Mesenchymal stem cell (in vitro differentiated cells and primary cell): Measurements from ENCODE around the gene ABCA12.

Source experiments
- DNase-seq: peaks from one replicate; pipeline ENCODE4 v3.0.0-alpha.2; 2013
- H2AFZ ChIP-seq: one replicate; pipeline ENCODE4 v1.6.1; 2013; ENCODE audit warnings: low read depth, mild to moderate bottlenecking, control low read depth, inconsistent platforms, low read length, moderate library complexity
- H2AK5ac ChIP-seq: 2 replicates; pipeline ENCODE4 v1.6.1; 2013; ENCODE audit warnings: low read length, moderate library complexity, mild to moderate bottlenecking, inconsistent platforms; ENCODE audit not compliant: severe bottlenecking
- H2BK120ac ChIP-seq: one replicate; pipeline ENCODE4 v1.6.1; 2013; ENCODE audit warnings: low read depth, mild to moderate bottlenecking, inconsistent platforms, low read length, moderate library complexity
- H2BK12ac ChIP-seq, 2 experiments: one replicate each; pipeline ENCODE4 v1.6.1; 2013; ENCODE audit warnings: inconsistent platforms in 2 of 2, low read length in 2 of 2, mild to moderate bottlenecking in 2 of 2, moderate library complexity in 2 of 2, control low read depth in 1 of 2
- H2BK15ac ChIP-seq: one replicate; pipeline ENCODE4 v1.6.1; 2013; ENCODE audit warnings: mild to moderate bottlenecking, low read depth, inconsistent platforms; ENCODE audit not compliant: poor library complexity, severe bottlenecking
- H2BK5ac ChIP-seq: 2 replicates; pipeline ENCODE4 v1.6.1; 2013; ENCODE audit warnings: low read depth, mild to moderate bottlenecking, low read length, control low read depth, inconsistent platforms; ENCODE audit not compliant: poor library complexity, severe bottlenecking
- H3K14ac ChIP-seq, 2 experiments: one replicate each; pipeline ENCODE4 v1.6.1; 2013; ENCODE audit warnings: inconsistent platforms in 2 of 2, low read length in 2 of 2, control low read depth in 1 of 2, mild to moderate bottlenecking in 1 of 2, moderate library complexity in 1 of 2
- H3K18ac ChIP-seq, 2 experiments: one replicate each; pipeline ENCODE4 v1.6.1; 2013; ENCODE audit warnings: inconsistent platforms in 2 of 2, low read length in 2 of 2, control low read depth in 1 of 2, low read depth in 1 of 2, mild to moderate bottlenecking in 1 of 2
- H3K23ac ChIP-seq, 2 experiments: one replicate each; pipeline ENCODE4 v1.6.1; 2013; ENCODE audit warnings: inconsistent platforms in 2 of 2, low read length in 2 of 2, mild to moderate bottlenecking in 2 of 2, moderate library complexity in 2 of 2, control low read depth in 1 of 2
- H3K27ac ChIP-seq: 2 replicates; pipeline ENCODE4 v1.5.1; 2013; ENCODE audit warnings: mild to moderate bottlenecking, moderate library complexity, low read length, control low read depth, inconsistent platforms; ENCODE audit not compliant: poor library complexity, severe bottlenecking
- H3K27me3 ChIP-seq, 2 experiments: 2 replicates each; pipeline versions ENCODE4 v1.6.1 to v1.7.0; 2013; ENCODE audit warnings: low read length in 2 of 2, mild to moderate bottlenecking in 2 of 2, moderate library complexity in 2 of 2, control low read depth in 1 of 2, inconsistent platforms in 1 of 2; ENCODE audit not compliant: control insufficient read depth in 1 of 2, insufficient read depth in 1 of 2
- H3K36me3 ChIP-seq, 2 experiments: 2 replicates each; pipeline versions ENCODE4 v1.6.1 to v1.7.0; 2013; ENCODE audit warnings: low read length in 2 of 2, control low read depth in 1 of 2, inconsistent platforms in 1 of 2, low read depth in 1 of 2, mild to moderate bottlenecking in 1 of 2; ENCODE audit not compliant: insufficient read depth in 2 of 2, control insufficient read depth in 1 of 2
- H3K4ac ChIP-seq, 2 experiments: one replicate each; pipeline ENCODE4 v1.6.1; 2013; ENCODE audit warnings: inconsistent platforms in 2 of 2, low read length in 2 of 2, mild to moderate bottlenecking in 2 of 2, moderate library complexity in 2 of 2, control low read depth in 1 of 2, low read depth in 1 of 2
- H3K4me1 ChIP-seq: 2 replicates; pipeline ENCODE4 v1.6.1; 2013; ENCODE audit warnings: low read depth, low read length, control low read depth; ENCODE audit not compliant: control insufficient read depth, insufficient read depth
- H3K4me2 ChIP-seq: 2 replicates; pipeline ENCODE4 v1.6.1; 2013; ENCODE audit warnings: low read length, mild to moderate bottlenecking, inconsistent platforms; ENCODE audit not compliant: poor library complexity, severe bottlenecking
- H3K4me3 ChIP-seq, 2 experiments: 2 replicates each; pipeline versions ENCODE4 v1.5.1 to v1.7.0; 2013; ENCODE audit warnings: low read length in 2 of 2, mild to moderate bottlenecking in 2 of 2, control low read depth in 1 of 2, low read depth in 1 of 2; ENCODE audit not compliant: insufficient read depth in 1 of 2
- H3K79me1 ChIP-seq: replicated peaks from 2 replicates; pipeline ENCODE4 v1.6.1; 2013; ENCODE audit warnings: mild to moderate bottlenecking, control low read depth, low read length, inconsistent platforms; ENCODE audit not compliant: poor library complexity, severe bottlenecking
- H3K9ac ChIP-seq: 2 replicates; pipeline ENCODE4 v1.7.0; 2013; ENCODE audit warnings: mild to moderate bottlenecking, low read length, moderate library complexity
- H3K9me3 ChIP-seq: 2 replicates; pipeline ENCODE4 v1.7.0; 2013; ENCODE audit warnings: mild to moderate bottlenecking, low read length; ENCODE audit not compliant: control insufficient read depth
- H4K8ac ChIP-seq: one replicate; pipeline ENCODE4 v1.6.1; 2013; ENCODE audit warnings: inconsistent platforms, mild to moderate bottlenecking, low read length, moderate library complexity
- H4K91ac ChIP-seq: one replicate; pipeline ENCODE4 v1.6.1; 2013; ENCODE audit warnings: mild to moderate bottlenecking, low read length, inconsistent platforms
- WGBS: methylation state at CpG from one replicate; pipeline ENCODE4 v1.1.7; 2013; ENCODE audit warnings: mixed read lengths; 5-methylcytosine and 5-hydroxymethylcytosine counted together

ABCA12 gene

DNA sequence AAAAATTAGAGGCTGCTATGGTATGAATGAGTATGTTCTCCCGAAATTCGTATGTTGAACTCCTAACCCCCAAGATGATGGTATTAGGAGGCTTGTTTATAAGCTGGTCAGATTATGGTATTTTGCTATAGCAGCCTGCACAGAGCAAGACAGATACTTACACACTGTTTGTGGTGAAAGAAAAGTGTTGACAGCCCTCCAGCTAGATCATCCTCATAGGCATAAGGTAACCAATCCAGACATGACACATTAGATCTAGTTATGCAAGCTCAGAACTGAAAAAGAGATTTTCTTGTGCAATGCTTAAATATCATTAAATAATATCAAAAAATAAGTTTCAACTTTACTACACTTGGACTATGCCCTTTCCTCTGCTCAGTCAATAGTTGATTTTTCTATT lies 107.1 kb downstream of the ABCA12 start:
- no peaks in the 10 kb centered on the region for H3K27me3 ChIP-seq
- no peak overlapping the region for H3K4ac ChIP-seq
- H3K14ac ChIP-seq, result no peak overlapping the region
- no peak overlapping the region for H4K91ac ChIP-seq
- H3K9me3 ChIP-seq, result no peaks in the 10 kb centered on the region
- no peak overlapping the region for H3K18ac ChIP-seq
- no peak overlapping the region for H3K4me3 ChIP-seq
- no peak overlapping the region for H3K27ac ChIP-seq
- H3K36me3 ChIP-seq, result no peaks in the 10 kb centered on the region
- H3K9ac ChIP-seq, result no peak overlapping the region
- H4K8ac ChIP-seq, result no peak overlapping the region
- H3K4me2 ChIP-seq, result no peak overlapping the region
- no peaks in the 10 kb centered on the region for H3K79me1 ChIP-seq
- no peak overlapping the region for H2BK120ac ChIP-seq
- WGBS, result no CpG with 5 or more reads among the region's 2 CpGs
- H2AK5ac ChIP-seq, result no peak overlapping the region
- H2BK5ac ChIP-seq, result no peak overlapping the region
- no peaks in the 10 kb centered on the region for H3K4me1 ChIP-seq
- H2BK15ac ChIP-seq, result no peak overlapping the region
- no peak for DNase-seq
- no peak overlapping the region for H3K23ac ChIP-seq
- no peak overlapping the region for H2BK12ac ChIP-seq
- H2AFZ ChIP-seq, result no peak overlapping the region

- Histone ChIP-seq H3K4me2 (no peak overlapping the region), H2AK5ac (no peak overlapping the region), H3K79me1 (no peaks in the 10 kb centered on the region), H3K36me3 (no peaks in the 10 kb centered on the region), H3K4ac (no peak overlapping the region), H2BK15ac (no peak overlapping the region), H3K9ac (no peak overlapping the region), H3K23ac (no peak overlapping the region), H3K4me3 (no peak overlapping the region), H4K91ac (no peak overlapping the region), H3K4me1 (no peaks in the 10 kb centered on the region), H3K27me3 (no peaks in the 10 kb centered on the region), H4K8ac (no peak overlapping the region), H2BK5ac (no peak overlapping the region), H2AFZ (no peak overlapping the region), H3K27ac (no peak overlapping the region), H2BK120ac (no peak overlapping the region), H2BK12ac (no peak overlapping the region), H3K18ac (no peak overlapping the region), H3K14ac (no peak overlapping the region), H3K9me3 (no peaks in the 10 kb centered on the region)
- no peak for DNase-seq
- WGBS, result 100% methylated on average over 5 of the region's 5 CpGs
These were observed 108.5 kb downstream of the ABCA12 start for GRCh38 chr2:215029936-215030335.

GRCh38 chr2:215028231-215028630 lies 110.2 kb downstream of the ABCA12 start:
- peak; percentile 11 for DNase-seq
- no peaks in the 10 kb centered on the region for H3K9me3 ChIP-seq
- no peaks in the 10 kb centered on the region for H3K36me3 ChIP-seq
- no peaks in the 10 kb centered on the region for H3K4me1 ChIP-seq
- no peak overlapping the region for H2BK120ac ChIP-seq
- no peaks in the 10 kb centered on the region for H3K27me3 ChIP-seq
- no peak overlapping the region for H2BK5ac ChIP-seq
- H3K14ac ChIP-seq, result no peak overlapping the region
- no peak overlapping the region for H3K4ac ChIP-seq
- H3K23ac ChIP-seq, result no peak overlapping the region
- no peak overlapping the region for H3K4me2 ChIP-seq
- H3K27ac ChIP-seq, result no peak overlapping the region
- no peak overlapping the region for H3K9ac ChIP-seq
- H3K79me1 ChIP-seq, result no peaks in the 10 kb centered on the region
- no peak overlapping the region for H2AFZ ChIP-seq
- no peak overlapping the region for H2BK15ac ChIP-seq
- H3K18ac ChIP-seq, result no peak overlapping the region
- no peak overlapping the region for H4K8ac ChIP-seq
- no peak overlapping the region for H2AK5ac ChIP-seq
- no CpG with 5 or more reads among the region's 1 CpG for WGBS
- H3K4me3 ChIP-seq, result no peak overlapping the region
- no peak overlapping the region for H4K91ac ChIP-seq
- H2BK12ac ChIP-seq, result no peak overlapping the region

GRCh38 chr2:215027779-215028178 lies 110.6 kb downstream of the ABCA12 start:
- H3K23ac ChIP-seq, result no peak overlapping the region
- H3K4me3 ChIP-seq, result no peak overlapping the region
- H3K36me3 ChIP-seq, result no peaks in the 10 kb centered on the region
- H3K14ac ChIP-seq, result no peak overlapping the region
- H3K79me1 ChIP-seq, result no peaks in the 10 kb centered on the region
- no peak overlapping the region for H4K8ac ChIP-seq
- H2BK120ac ChIP-seq, result no peak overlapping the region
- H3K18ac ChIP-seq, result no peak overlapping the region
- no peaks in the 10 kb centered on the region for H3K4me1 ChIP-seq
- no peak overlapping the region for H3K27ac ChIP-seq
- no peak overlapping the region for H2BK5ac ChIP-seq
- H2AK5ac ChIP-seq, result no peak overlapping the region
- no peak for DNase-seq
- no peak overlapping the region for H2AFZ ChIP-seq
- H3K27me3 ChIP-seq, result no peaks in the 10 kb centered on the region
- H3K4me2 ChIP-seq, result no peak overlapping the region
- no peak overlapping the region for H2BK12ac ChIP-seq
- H3K4ac ChIP-seq, result no peak overlapping the region
- no peak overlapping the region for H3K9ac ChIP-seq
- WGBS, result no CpG with 5 or more reads among the region's 2 CpGs
- H2BK15ac ChIP-seq, result no peak overlapping the region
- no peaks in the 10 kb centered on the region for H3K9me3 ChIP-seq
- no peak overlapping the region for H4K91ac ChIP-seq
